Esophagus muscularis mucosa (tissue), 3 donors: ENCODE measurements around the gene CREB3.

ENCODE experiments used
- EP300 ChIP-seq: sonication (generic); formaldehyde crosslinking; IDR thresholded peaks from one replicate; pipeline ENCODE4 v1.6.1; 2017; ENCODE audit warnings: antibody characterized with exemption
- TF ChIP-seq, protein P1 (sequence below), 3 experiments: fragments of 200-600 bp in 2 of 3; fragments of 450-650 bp in 1 of 3; sonication (generic) in 2 of 3; IDR thresholded peaks; one replicate each; pipeline ENCODE4 v1.5.1; 2017 to 2019; ENCODE audit warnings: antibody characterized with exemption in 3 of 3, mild to moderate bottlenecking in 2 of 3, moderate library complexity in 1 of 3

DNA sequence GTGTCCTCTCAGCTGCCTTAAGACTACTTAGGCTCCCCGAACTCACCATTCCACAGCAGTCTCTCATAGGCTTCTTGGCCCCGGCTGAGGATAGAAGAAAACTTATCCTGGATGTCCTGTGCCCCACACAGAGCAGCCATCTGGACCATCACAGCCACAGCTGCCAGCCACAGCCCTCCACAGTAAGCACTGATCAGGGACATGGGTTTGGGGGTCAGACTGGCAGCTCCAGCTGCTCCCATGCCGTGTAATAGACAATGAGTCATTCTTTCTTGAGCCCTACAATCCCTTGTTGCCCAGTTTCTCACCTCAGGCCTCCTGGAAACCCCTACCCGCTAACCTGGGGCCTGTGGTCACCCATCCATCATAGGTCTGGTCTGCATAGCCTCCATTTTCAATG lies 5.7 kb downstream of the CREB3 start:
- TF ChIP-seq EP300, result no peak
- TF ChIP-seq, protein P1, sequence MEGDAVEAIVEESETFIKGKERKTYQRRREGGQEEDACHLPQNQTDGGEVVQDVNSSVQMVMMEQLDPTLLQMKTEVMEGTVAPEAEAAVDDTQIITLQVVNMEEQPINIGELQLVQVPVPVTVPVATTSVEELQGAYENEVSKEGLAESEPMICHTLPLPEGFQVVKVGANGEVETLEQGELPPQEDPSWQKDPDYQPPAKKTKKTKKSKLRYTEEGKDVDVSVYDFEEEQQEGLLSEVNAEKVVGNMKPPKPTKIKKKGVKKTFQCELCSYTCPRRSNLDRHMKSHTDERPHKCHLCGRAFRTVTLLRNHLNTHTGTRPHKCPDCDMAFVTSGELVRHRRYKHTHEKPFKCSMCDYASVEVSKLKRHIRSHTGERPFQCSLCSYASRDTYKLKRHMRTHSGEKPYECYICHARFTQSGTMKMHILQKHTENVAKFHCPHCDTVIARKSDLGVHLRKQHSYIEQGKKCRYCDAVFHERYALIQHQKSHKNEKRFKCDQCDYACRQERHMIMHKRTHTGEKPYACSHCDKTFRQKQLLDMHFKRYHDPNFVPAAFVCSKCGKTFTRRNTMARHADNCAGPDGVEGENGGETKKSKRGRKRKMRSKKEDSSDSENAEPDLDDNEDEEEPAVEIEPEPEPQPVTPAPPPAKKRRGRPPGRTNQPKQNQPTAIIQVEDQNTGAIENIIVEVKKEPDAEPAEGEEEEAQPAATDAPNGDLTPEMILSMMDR (IDR thresholded peaks at IDR 0.05), result no peak
